IMR-90 (cell line): ENCODE results near the gene ERCC4.

Experiments
- RAD21 ChIP-seq: IDR thresholded peaks from 2 replicates; pipeline ENCODE4 v1.6.1; 2012; ENCODE audit warnings: low read length, improper control_type of control experiment
- TF ChIP-seq, protein P1 (sequence below): conservative IDR thresholded peaks from 2 replicates; pipeline ENCODE4 v1.5.1; 2012; ENCODE audit warnings: mild to moderate bottlenecking, low read depth, low read length, improper control_type of control experiment
- TF ChIP-seq, protein P2 (sequence below): fragments of 150-350 bp; IDR thresholded peaks from 2 replicates; pipeline ENCODE4 v1.6.1; 2016; ENCODE audit warnings: low read depth, mild to moderate bottlenecking, low read length, moderate library complexity, borderline replicate concordance

DNA sequence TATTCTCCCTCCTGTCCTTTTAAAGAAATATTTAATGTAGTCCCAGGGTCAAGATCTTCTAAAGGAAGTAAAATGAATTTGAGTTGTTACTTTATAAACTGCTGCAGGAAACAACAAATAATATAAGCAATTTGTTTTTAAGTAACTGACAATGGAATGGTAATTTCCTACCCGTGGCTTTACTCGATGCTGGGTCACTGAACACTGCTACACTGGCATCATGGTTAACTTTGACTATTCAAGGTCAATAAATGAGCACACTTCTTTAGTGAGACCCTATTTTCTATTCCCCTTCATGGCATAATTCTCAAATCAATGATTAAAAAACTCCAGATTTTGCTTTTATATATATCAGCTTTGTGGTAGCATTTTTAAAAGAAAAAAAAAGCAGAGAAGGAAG, 22.1 kb upstream of the ERCC4 start:
- TF ChIP-seq, protein P1, sequence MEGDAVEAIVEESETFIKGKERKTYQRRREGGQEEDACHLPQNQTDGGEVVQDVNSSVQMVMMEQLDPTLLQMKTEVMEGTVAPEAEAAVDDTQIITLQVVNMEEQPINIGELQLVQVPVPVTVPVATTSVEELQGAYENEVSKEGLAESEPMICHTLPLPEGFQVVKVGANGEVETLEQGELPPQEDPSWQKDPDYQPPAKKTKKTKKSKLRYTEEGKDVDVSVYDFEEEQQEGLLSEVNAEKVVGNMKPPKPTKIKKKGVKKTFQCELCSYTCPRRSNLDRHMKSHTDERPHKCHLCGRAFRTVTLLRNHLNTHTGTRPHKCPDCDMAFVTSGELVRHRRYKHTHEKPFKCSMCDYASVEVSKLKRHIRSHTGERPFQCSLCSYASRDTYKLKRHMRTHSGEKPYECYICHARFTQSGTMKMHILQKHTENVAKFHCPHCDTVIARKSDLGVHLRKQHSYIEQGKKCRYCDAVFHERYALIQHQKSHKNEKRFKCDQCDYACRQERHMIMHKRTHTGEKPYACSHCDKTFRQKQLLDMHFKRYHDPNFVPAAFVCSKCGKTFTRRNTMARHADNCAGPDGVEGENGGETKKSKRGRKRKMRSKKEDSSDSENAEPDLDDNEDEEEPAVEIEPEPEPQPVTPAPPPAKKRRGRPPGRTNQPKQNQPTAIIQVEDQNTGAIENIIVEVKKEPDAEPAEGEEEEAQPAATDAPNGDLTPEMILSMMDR: no peak
- no peak for TF ChIP-seq RAD21
- TF ChIP-seq, protein P2, sequence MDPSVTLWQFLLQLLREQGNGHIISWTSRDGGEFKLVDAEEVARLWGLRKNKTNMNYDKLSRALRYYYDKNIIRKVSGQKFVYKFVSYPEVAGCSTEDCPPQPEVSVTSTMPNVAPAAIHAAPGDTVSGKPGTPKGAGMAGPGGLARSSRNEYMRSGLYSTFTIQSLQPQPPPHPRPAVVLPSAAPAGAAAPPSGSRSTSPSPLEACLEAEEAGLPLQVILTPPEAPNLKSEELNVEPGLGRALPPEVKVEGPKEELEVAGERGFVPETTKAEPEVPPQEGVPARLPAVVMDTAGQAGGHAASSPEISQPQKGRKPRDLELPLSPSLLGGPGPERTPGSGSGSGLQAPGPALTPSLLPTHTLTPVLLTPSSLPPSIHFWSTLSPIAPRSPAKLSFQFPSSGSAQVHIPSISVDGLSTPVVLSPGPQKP: no peak
